Omental fat pad (tissue), 4 donors: ENCODE data around the gene CLDN9. TPM values are rescaled to one million over a fixed set of nuclear protein-coding genes. Genes with fewer than 3 reads are reported as not detected.

Source experiments
- ATAC-seq: fragments of 150-250 bp; one replicate; pipeline ENCODE4 v1.9.1; 2016; ENCODE audit warnings: mild to moderate bottlenecking, moderate library complexity; ENCODE audit not compliant: low FRiP score
- DNase-seq: peaks from one replicate; pipeline ENCODE4 v3.0.0-alpha.2; 2019; ENCODE audit warnings: low spot score
- CTCF ChIP-seq, 3 donors: fragments of 450-650 bp; IDR thresholded peaks; one replicate each; pipeline ENCODE4 v1.5.1; 2016 to 2017; ENCODE audit warnings: antibody characterized with exemption in 3 of 3, mild to moderate bottlenecking in 3 of 3, moderate library complexity in 2 of 3
- total RNA-seq, 4 donors: library from RNA; depleted of rRNA; stranded (reverse); fragments of >200 nt; gene quantifications; one replicate each; pipeline ENCODE4 v1.1.0, GENCODE V29; 2016

CLDN9 gene
- total RNA-seq, 4 donors from 2014 or later = 0.24 to 0.63 TPM; not detected in 2

- TF ChIP-seq CTCF (IDR thresholded peaks at IDR 0.05) = no peak
- no peak for ATAC-seq
- no peak for DNase-seq
Observed at GRCh38 chr16:3045758-3046640, 33.3 kb downstream of the CLDN9 start, which contains the start of gene MMP25. MMP25 (plus strand) TSS chr16:3046561; CDS start chr16:3046918, 357 bp downstream.

- no peak for ATAC-seq
- no peak for TF ChIP-seq CTCF (IDR thresholded peaks at IDR 0.05)
- no peak for DNase-seq
Observed at GRCh38 chr16:3046641-3047386, 34.1 kb downstream of the CLDN9 start.

- ATAC-seq = no peak
- no peak for DNase-seq
- TF ChIP-seq CTCF (IDR thresholded peaks at IDR 0.05) = no peak
Observed at GRCh38 chr16:3047387-3047720, 34.6 kb downstream of the CLDN9 start.

- no peak for TF ChIP-seq CTCF (IDR thresholded peaks at IDR 0.05)
- ATAC-seq (no peak), DNase-seq (no peak)
Observed at GRCh38 chr16:3049921-3050481, 37.3 kb downstream of the CLDN9 start.

GRCh38 chr16:3050487-3050886, 37.8 kb downstream of the CLDN9 start:
- ATAC-seq = no peak
- DNase-seq = no peak
- no peak for TF ChIP-seq CTCF (IDR thresholded peaks at IDR 0.05)

- no peak for TF ChIP-seq CTCF (IDR thresholded peaks at IDR 0.05)
- ATAC-seq (no peak), DNase-seq (no peak)
Observed at GRCh38 chr16:3051009-3051408, 38.3 kb downstream of the CLDN9 start.
